ENCODE measurements around the gene DZIP3.

Gene DZIP3, protein sequence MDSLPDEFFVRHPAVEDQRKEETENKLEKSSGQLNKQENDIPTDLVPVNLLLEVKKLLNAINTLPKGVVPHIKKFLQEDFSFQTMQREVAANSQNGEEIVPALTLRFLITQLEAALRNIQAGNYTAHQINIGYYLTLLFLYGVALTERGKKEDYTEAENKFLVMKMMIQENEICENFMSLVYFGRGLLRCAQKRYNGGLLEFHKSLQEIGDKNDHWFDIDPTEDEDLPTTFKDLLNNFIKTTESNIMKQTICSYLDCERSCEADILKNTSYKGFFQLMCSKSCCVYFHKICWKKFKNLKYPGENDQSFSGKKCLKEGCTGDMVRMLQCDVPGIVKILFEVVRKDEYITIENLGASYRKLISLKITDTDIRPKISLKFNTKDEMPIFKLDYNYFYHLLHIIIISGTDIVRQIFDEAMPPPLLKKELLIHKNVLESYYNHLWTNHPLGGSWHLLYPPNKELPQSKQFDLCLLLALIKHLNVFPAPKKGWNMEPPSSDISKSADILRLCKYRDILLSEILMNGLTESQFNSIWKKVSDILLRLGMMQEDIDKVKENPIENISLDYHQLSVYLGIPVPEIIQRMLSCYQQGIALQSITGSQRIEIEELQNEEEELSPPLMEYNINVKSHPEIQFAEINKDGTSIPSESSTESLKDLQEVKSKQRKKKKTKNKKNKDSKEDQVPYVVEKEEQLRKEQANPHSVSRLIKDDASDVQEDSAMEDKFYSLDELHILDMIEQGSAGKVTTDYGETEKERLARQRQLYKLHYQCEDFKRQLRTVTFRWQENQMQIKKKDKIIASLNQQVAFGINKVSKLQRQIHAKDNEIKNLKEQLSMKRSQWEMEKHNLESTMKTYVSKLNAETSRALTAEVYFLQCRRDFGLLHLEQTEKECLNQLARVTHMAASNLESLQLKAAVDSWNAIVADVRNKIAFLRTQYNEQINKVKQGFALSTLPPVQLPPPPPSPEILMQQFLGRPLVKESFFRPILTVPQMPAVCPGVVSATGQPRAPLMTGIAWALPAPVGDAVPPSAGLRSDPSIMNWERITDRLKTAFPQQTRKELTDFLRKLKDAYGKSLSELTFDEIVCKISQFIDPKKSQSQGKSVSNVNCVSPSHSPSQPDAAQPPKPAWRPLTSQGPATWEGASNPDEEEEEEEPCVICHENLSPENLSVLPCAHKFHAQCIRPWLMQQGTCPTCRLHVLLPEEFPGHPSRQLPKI

DNA sequence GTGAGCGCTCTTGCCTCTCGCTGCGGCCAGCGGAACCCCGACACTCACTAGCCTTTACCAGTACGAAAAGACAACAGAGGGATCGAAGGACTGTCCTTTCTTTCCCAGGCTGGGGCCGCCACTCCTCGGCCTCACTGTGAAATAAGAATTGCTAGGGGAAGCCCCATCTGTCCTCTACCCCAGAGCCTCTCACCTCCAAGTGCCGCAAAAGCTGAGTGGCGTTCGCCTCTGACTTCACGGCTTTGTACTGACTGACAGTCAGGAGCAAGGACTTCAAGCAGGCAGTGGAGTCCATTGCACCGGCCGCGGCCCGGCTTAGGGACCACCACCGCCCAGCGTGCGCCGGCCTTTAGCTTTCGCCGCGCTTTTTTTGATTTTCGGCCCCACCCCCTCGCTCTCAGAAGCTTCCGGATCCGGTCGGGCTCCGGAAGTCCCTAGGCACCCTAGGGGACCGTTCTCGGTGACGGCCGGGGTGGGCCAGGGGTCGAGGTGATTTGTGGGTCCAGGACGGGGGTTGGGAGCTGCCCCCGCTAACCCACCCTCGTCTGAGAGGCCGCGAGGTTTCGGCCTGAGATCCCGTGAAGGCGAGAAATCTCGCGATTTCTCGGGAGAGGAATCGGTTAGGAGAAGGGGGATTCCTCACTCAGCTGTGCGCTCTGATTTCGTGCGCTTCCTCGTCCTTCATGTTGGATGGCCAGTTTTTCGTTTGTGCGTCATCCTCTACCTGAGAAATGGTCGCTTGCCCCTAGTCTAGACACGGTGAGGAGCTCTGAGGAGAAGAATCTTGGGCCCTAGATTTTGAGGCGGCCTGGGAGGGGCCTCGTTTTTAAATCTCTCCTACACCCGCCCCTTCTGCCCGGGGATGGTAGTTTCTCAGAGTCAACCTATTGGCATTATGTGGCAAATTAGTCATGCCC is at the start of gene DZIP3, which contains the start of gene CIP2A:
DZIP3 (plus strand) TSS at position 642 of the 917 bp plus-strand sequence. CDS start 15,685 bp downstream, outside the sequence.
CIP2A (minus strand) TSS at position 358 of the 917 bp plus-strand sequence; CDS start at position 295, 63 bp downstream.
- H3K27me3 ChIP-seq (replicated peaks; ENCODE audit: insufficient read depth, low read length) = no peaks in the 10 kb centered on the region
- H3K27ac ChIP-seq (ENCODE audit: low read length) = peak within 1 kb of the TSS; percentile 82
- H3K79me2 ChIP-seq (ENCODE audit: low read length) = peaks cover 49% of the 10 kb centered on the region

DNA sequence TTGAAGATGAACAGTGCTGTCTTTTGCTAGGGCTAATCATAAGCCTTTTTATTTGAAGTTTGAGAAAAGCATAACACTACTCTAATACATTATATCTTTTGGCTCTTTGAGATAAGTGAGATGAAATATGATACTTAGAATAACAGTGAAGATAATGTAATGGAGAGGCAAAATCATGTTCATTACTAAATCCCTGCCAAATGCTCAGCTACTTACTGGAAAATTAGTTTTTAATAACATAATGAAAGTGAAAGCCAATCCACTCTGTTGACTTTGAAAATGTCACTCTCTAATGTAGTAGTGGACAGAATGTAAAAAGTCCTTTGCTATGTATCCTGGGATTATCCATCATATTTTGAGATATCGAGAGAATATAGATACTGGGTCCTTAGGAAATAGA is 43.3 kb upstream of the DZIP3 start:
- Histone ChIP-seq H3K79me2 (ENCODE audit: low read length) (no peaks in the 10 kb centered on the region), H4K20me1 (ENCODE audit: insufficient read depth, low read length) (no peaks in the 10 kb centered on the region), H3K27me3 (replicated peaks; ENCODE audit: insufficient read depth, low read length) (no peaks in the 10 kb centered on the region), H3F3A (ENCODE audit: insufficient read depth, low read length) (no peaks in the 10 kb centered on the region), H3K9me3 (replicated peaks; ENCODE audit: insufficient read depth, low read length) (no peaks in the 10 kb centered on the region), H3K4me1 (ENCODE audit: low read length) (no peaks in the 10 kb centered on the region), H3K36me3 (replicated peaks; ENCODE audit: insufficient read depth, low read length) (peaks cover 2% of the 10 kb centered on the region; the same call in 1 of the 2 replicates), H3K4me2 (ENCODE audit: low read depth, low read length) (peak overlapping the region; percentile 18; the same call in 1 of the 2 replicates), H3K9ac (ENCODE audit: low read length) (no peak overlapping the region), H3K27ac (ENCODE audit: low read length) (no peak overlapping the region), H3K9me2 (replicated peaks; ENCODE audit: insufficient read depth, low read length) (no peaks in the 10 kb centered on the region), H2AFZ (ENCODE audit: low read length) (no peak overlapping the region; the same call in 1 of the 2 replicates), H3K4me3 (ENCODE audit: low read length) (no peak overlapping the region)
- TF ChIP-seq EZH2 (optimal IDR thresholded peaks at IDR 0.05; ENCODE audit: low read depth, low read length) (no peak), EZH2phosphoT487 (IDR thresholded peaks at IDR 0.05; ENCODE audit: low read length) (no peak)
- TF ChIP-seq, protein P1, sequence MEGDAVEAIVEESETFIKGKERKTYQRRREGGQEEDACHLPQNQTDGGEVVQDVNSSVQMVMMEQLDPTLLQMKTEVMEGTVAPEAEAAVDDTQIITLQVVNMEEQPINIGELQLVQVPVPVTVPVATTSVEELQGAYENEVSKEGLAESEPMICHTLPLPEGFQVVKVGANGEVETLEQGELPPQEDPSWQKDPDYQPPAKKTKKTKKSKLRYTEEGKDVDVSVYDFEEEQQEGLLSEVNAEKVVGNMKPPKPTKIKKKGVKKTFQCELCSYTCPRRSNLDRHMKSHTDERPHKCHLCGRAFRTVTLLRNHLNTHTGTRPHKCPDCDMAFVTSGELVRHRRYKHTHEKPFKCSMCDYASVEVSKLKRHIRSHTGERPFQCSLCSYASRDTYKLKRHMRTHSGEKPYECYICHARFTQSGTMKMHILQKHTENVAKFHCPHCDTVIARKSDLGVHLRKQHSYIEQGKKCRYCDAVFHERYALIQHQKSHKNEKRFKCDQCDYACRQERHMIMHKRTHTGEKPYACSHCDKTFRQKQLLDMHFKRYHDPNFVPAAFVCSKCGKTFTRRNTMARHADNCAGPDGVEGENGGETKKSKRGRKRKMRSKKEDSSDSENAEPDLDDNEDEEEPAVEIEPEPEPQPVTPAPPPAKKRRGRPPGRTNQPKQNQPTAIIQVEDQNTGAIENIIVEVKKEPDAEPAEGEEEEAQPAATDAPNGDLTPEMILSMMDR (IDR thresholded peaks at IDR 0.05; ENCODE audit: low read length) = no peak
- DNase-seq = no peak

More for the DNA sequence above, at the start of gene DZIP3, which contains the start of gene CIP2A:
- H3K9ac ChIP-seq (ENCODE audit: low read length) = peak within 1 kb of the TSS; percentile 89
- H3K36me3 ChIP-seq (replicated peaks; ENCODE audit: insufficient read depth, low read length) = 0 out of 2 replicates have a peak, but pooled peaks cover 5% of the 10 kb centered on the region
- H3K4me3 ChIP-seq (ENCODE audit: low read length) = peak within 1 kb of the TSS; percentile 86
- peak; percentile 87 for DNase-seq
- peaks cover 18% of the 10 kb centered on the region for H3K4me1 ChIP-seq (ENCODE audit: low read length)
- peak within 1 kb of the TSS; percentile 85 for H3K4me2 ChIP-seq (ENCODE audit: low read depth, low read length)
- peak within 1 kb of the TSS; percentile 94 for H2AFZ ChIP-seq (ENCODE audit: low read length)
- no peak for TF ChIP-seq EZH2 (optimal IDR thresholded peaks at IDR 0.05; ENCODE audit: low read depth, low read length)
- no peak for TF ChIP-seq EZH2phosphoT487 (IDR thresholded peaks at IDR 0.05; ENCODE audit: low read length)
- TF ChIP-seq, protein P1 (IDR thresholded peaks at IDR 0.05; ENCODE audit: low read length) = no peak
- no peaks in the 10 kb centered on the region for H3K9me3 ChIP-seq (replicated peaks; ENCODE audit: insufficient read depth, low read length)
- no peaks in the 10 kb centered on the region for H4K20me1 ChIP-seq (ENCODE audit: insufficient read depth, low read length)
- peaks cover 11% of the 10 kb centered on the region for H3F3A ChIP-seq (ENCODE audit: insufficient read depth, low read length)
- H3K9me2 ChIP-seq (replicated peaks; ENCODE audit: insufficient read depth, low read length) = no peaks in the 10 kb centered on the region
